Measurements from ENCODE around the gene CAPN12.

The CAPN12 gene

DNA sequence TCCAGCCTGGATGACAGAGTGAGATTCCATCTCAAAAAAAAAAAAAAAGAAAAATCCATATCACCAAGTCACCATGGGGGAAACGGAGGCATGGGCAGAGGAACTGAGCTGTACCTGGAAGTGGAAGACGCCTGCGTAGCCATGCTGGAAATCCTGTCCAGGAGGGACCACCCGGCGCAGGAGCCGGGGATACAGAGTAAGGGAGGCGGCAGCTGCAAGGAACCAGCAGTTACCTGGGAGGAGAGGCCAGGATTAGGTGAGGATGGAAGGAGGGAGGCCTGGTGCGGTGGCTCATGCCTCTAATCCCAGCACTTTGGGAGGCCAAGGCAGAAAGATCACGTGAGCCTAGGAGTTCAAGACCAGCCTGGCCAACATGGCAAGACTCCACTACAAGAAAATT, 2.0 kb downstream of the CAPN12 start:
- in situ Hi-C loops (cut with HindIII; ENCODE audit: low pct_ligation_motif_present, low pct_unique_long_range_greater_than_20kb, low sequenced_read_pairs), result no loop called here
- no peak for DNase-seq

DNA sequence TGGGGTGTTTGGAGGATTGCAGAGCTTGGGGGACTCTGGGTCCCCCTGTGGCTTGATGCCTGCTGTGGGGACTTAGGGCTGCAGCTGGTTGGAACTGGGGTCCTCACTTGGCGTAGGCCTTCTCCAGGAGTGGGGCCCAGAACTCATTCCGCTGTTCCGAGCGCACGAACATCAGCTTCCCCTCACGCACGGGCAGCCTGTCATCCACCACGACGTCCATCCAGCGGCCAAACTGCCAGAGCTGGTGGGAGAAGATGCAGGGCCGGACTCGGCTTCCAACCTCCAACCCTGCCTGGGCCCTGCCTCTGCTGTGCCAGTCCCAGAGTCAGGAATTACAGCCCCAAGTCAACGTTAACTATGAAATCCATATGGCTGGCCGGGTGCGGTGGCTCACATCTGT, 2.6 kb downstream of the CAPN12 start:
- DNase-seq, result no peak
- in situ Hi-C loops (cut with HindIII; ENCODE audit: low pct_ligation_motif_present, low pct_unique_long_range_greater_than_20kb, low sequenced_read_pairs), result no loop called here

DNA sequence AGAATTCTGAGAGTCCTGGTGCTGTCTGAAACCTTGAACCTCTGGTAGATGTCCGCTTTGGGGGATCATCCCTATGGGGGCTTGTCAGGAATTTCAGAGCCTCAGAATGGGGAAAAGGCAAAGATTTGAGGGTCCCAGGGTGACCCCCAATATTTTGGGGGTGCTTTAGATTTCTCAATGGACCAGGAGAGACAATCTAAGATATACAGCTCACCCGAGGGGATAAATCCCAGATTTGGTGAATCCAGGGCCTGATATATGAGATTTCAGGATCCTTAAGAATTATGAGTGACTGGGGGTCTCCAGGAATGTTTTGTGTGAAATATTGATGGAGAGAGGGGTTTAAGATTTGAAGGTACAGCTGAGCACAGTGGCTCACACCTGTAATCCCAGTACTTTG, 3.3 kb downstream of the CAPN12 start:
- in situ Hi-C loops (cut with HindIII; ENCODE audit: low pct_ligation_motif_present, low pct_unique_long_range_greater_than_20kb, low sequenced_read_pairs), result no loop called here
- no peak for DNase-seq

DNA sequence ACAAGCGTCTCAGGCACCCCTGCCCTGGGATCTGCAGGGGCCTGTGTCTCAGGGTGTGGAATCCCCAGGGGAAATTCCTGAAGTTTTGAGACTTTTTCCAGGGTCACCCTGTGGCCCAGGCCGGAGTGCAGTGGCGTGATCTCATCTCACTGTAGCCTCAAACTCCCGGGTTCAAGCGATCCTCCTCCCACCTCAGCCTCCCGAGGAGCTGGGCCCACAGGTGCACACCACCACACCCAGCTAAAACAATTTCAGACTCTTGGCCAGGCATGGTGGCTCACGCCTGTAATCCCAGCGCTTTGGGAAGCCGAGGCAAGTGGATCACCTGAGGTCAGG, 4.0 kb downstream of the CAPN12 start:
- in situ Hi-C loops (cut with HindIII; ENCODE audit: low pct_ligation_motif_present, low pct_unique_long_range_greater_than_20kb, low sequenced_read_pairs), result no loop called here
- no peak for DNase-seq

GRCh38 chr19:38739440-38740256, 4.6 kb downstream of the CAPN12 start:
- in situ Hi-C loops (cut with HindIII; ENCODE audit: low pct_ligation_motif_present, low pct_unique_long_range_greater_than_20kb, low sequenced_read_pairs), result no loop called here
- no peak for DNase-seq

DNA sequence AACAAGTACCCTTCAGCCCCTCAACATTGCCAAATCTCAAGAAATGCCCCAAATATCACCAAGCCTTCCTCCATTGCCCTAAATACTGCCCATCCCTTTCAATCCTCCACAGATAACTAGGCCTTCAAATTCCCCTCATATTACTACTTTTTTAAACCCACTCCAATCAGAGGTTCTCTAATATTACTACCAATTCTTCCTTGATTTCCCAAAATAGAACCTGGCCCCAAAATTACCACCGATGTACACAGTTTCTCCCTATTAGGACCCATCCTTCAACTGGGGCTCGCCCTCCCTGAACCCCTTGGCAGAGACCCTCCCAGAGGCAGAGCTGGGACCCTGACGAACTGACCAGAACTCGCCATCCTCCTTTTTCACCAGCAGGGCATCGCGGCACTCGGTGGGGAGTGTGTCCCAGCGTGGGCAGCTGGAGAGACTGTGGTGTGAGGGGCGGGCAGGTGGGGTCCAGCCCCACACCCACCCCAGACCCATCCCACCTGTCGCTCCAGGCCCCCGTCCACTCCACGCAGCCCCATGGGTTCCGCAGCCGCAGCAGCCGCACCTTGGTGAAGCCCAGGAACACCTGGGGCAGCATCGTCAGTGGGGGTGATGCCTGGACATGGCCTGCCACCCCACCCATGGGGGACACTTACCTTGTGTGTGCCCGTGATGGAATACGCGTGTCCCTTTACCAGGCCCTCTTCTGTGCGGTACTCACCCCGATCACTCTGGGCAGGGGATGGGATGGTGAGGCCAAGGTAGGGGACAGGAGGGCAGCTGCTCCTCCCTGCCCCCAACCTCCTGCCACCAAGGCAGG, 6.1 kb downstream of the CAPN12 start:
- no peak for DNase-seq
- in situ Hi-C loops (cut with HindIII; ENCODE audit: low pct_ligation_motif_present, low pct_unique_long_range_greater_than_20kb, low sequenced_read_pairs), result no loop called here

DNA sequence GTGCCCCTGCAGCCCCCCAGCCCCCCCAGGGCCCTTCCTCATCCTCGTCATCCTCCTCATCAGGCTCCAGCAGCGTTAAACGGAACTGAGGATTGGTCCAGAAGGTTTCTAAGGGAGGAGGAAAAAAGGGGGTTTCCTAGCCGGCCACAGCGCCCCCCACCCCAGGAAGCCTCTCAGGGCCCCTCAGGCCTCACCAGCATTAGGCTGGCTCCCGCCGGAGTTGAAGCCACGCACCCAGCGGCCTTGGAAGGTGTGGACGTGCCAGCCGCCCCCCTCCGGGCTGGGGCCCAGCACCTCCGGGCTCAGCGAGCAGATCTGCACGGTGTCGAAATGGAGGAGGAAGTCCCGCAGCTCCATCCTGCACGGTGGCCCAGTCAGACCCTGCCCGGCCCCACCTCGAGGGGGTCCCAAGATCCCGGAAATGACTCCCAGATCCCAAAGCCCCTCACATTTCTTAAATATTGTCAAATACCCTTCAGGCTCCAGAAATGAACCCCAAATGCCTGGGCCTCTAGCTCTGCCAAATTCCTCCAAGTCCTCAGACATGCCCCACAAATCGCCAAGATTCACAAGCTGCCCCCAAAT, 6.9 kb downstream of the CAPN12 start:
- in situ Hi-C loops (cut with HindIII; ENCODE audit: low pct_ligation_motif_present, low pct_unique_long_range_greater_than_20kb, low sequenced_read_pairs), result no loop called here
- DNase-seq, result no peak

DNA sequence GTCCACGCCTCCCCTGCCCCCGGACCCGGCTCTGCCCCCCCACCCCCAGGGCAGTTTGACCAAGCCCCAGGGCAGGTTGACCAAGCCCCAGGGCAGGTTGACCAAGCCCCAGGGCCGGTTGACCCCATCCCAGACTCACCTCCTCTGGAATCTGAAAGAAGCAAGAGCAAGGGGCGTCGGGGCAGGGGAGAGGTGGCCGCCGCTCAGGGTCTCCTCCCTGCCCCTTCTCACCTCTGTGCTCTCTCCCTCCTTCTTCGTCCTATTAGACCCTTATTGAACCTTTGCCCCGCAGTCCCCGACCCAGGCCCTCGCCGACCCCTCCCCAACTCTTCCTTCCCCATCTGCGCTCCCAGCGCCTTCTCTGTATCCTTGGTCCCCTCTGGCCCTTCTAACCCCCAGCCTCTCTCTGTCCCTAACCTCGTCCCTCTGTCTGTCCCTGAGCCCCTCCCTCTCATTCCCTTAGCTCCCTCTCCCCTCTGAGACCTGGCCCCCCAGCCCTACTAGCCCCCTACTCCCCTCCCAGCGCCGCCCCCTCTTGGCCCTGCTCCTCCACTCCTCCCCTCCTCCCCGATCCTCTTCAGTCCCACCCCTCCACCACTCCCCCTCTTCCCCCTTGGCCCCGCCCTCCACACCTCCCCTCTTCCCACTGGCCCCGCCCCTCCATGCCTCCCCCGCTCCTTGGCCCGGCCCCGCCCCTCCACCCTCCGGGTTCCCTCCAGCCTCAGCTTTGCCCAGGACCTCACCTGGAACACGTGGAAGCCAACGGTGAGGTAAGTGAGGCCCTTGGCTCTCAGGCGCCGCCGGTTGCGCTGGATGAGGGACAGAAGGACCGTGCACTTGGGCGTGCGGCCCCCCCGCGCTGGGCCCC, 7.6 kb downstream of the CAPN12 start:
- in situ Hi-C loops (cut with HindIII; ENCODE audit: low pct_ligation_motif_present, low pct_unique_long_range_greater_than_20kb, low sequenced_read_pairs), result no loop called here
- peak; percentile 52 for DNase-seq

- in situ Hi-C loops (cut with HindIII; ENCODE audit: low pct_ligation_motif_present, low pct_unique_long_range_greater_than_20kb, low sequenced_read_pairs), result no loop called here
- DNase-seq, result peak; percentile 47
Measured at GRCh38 chr19:38736036-38736412, 8.2 kb downstream of the CAPN12 start.

DNA sequence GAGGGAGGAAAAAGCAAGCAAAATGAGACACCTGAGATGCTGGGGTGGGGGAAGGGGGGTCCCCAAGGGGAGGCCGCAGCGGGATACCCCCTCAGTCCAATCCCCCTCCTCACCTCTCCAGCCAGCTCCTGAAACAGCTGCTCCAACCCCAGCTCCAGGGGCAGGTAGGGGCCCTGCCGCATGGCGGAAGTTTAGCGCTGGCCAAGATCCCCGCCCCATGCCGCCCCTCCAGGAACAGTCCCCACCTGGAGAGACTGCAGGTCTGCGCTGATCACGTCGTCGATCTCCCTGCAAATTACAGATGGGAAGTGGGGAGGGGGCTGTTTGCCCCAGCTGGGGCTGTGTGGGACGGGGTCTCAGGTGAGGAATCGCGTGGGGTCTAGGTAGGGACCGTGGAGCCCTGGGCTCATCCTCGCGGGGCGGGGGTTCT, 9.0 kb downstream of the CAPN12 start:
- no peak for DNase-seq

GRCh38 chr19:38734426-38735256, 9.6 kb downstream of the CAPN12 start:
- DNase-seq, result no peak
- in situ Hi-C loops (cut with HindIII; ENCODE audit: low pct_ligation_motif_present, low pct_unique_long_range_greater_than_20kb, low sequenced_read_pairs), result no loop called here

More for the DNA sequence above, 9.0 kb downstream of the CAPN12 start:
- in situ Hi-C loops (cut with HindIII; ENCODE audit: low pct_ligation_motif_present, low pct_unique_long_range_greater_than_20kb, low sequenced_read_pairs), result no loop called here

GRCh38 chr19:38734176-38734425, 10.2 kb downstream of the CAPN12 start:
- DNase-seq, result no peak
- in situ Hi-C loops (cut with HindIII; ENCODE audit: low pct_ligation_motif_present, low pct_unique_long_range_greater_than_20kb, low sequenced_read_pairs), result no loop called here

GRCh38 chr19:38733493-38734175, 10.6 kb downstream of the CAPN12 start:
- no peak for DNase-seq
- in situ Hi-C loops (cut with HindIII; ENCODE audit: low pct_ligation_motif_present, low pct_unique_long_range_greater_than_20kb, low sequenced_read_pairs), result no loop called here

DNA sequence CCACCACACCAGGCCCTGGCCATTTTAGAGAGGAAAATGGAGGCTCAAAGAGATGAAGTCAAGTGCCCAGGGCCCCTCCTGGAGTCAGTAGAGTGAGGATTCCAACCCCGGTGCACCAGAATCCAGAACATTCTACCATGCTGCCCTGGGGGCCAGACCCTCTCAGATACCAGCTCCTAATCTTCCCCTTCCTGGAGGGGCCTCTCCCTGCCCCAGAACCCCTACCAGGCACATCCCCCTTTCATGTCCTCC, 11.1 kb downstream of the CAPN12 start:
- no peak for DNase-seq
- in situ Hi-C loops (cut with HindIII; ENCODE audit: low pct_ligation_motif_present, low pct_unique_long_range_greater_than_20kb, low sequenced_read_pairs), result no loop called here

- in situ Hi-C loops (cut with HindIII; ENCODE audit: low pct_ligation_motif_present, low pct_unique_long_range_greater_than_20kb, low sequenced_read_pairs), result no loop called here
Measured at GRCh38 chr19:38731654-38732301, 12.5 kb downstream of the CAPN12 start.

DNA sequence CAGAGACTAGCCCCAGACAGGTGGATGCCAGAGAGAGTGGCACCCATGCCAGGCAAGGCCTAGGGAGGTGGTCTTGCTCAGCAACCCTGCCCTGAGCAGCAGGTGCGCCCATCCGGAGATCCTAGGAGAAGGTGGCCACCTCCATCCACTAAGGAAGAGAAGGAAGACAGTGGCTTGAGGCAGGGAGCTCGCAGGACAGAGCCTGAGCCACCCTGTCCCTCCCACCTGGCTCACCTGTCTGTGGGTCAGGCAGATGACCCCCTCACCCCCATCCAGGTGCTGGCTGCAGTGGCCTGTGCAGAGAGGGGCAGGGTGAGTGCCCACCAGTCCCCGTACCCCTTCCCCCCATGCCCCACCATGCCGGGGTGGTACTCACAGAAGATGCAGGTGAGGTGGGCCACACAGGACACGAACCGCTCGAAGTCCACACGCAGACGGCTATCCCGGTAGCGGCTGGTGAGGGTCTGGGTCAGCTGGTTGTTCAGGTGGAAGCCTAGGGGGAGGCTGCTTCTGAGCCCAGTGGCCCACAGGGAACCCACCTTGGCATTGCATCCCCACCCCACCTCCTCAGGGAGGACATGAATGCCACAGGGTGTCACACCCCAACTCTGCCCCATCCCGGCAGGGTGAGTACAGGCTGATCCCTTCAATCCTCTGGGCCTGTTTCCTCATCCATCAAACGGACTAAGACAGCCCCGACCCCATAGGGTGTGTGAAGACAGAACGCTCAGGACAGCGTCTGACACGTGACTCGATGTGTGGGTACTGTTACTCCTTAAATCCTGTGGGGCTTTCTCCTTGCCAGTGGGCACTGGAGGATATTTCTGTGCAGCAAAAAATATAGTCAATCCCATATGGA, 13.3 kb downstream of the CAPN12 start:
- in situ Hi-C loops (cut with HindIII; ENCODE audit: low pct_ligation_motif_present, low pct_unique_long_range_greater_than_20kb, low sequenced_read_pairs), result no loop called here
- no peak for DNase-seq

More at GRCh38 chr19:38731654-38732301, 12.5 kb downstream of the CAPN12 start:
- DNase-seq, result no peak

DNA sequence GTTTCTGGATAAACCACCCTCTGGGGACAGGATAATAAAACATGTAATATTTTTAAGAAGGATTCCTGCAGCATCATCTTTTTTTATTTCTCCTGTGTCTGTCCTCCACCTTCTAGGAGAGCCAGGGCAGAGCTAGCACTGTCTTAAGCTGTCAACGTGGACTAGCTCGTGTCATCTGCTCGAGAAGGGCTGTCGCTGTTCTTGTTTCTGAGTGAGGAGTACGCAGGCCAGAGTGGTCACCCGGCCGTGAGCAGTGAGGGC, 13.9 kb downstream of the CAPN12 start:
- in situ Hi-C loops (cut with HindIII; ENCODE audit: low pct_ligation_motif_present, low pct_unique_long_range_greater_than_20kb, low sequenced_read_pairs), result no loop called here
- DNase-seq, result no peak

Measured in ACHN (cell line).